Astrocyte (in vitro differentiated cells and primary cell): Measurements from ENCODE around the gene RUNX3. TPM values are rescaled to one million over a fixed set of nuclear protein-coding genes. Genes with fewer than 3 reads are reported as not detected.

ENCODE experiments used
- DNase-seq: peaks from one replicate; pipeline ENCODE4 v3.0.0-alpha.2; 2010; ENCODE audit warnings: low read depth
- FAIRE-seq: peaks from 2 replicates; lab custom pipeline; 2011; peaks lifted over from hg19 to GRCh38; lab: Jason Lieb, UNC
- H2AFZ ChIP-seq: 2 replicates; pipeline ENCODE4 v1.6.0; 2012; ENCODE audit warnings: low read depth, low read length, inconsistent platforms
- H3K27ac ChIP-seq: 2 replicates; pipeline ENCODE4 v1.5.1; 2011; ENCODE audit warnings: low read depth, low read length, inconsistent platforms
- H3K27me3 ChIP-seq: 2 replicates; pipeline ENCODE4 v1.6.0; 2011; ENCODE audit warnings: low read length, inconsistent platforms; ENCODE audit not compliant: insufficient read depth
- H3K36me3 ChIP-seq: 2 replicates; pipeline ENCODE4 v1.5.1; 2011; ENCODE audit warnings: low read length, inconsistent platforms; ENCODE audit not compliant: insufficient read depth
- H3K4me1 ChIP-seq: 2 replicates; pipeline ENCODE4 v1.5.1; 2011; ENCODE audit warnings: low read length, inconsistent platforms; ENCODE audit not compliant: insufficient read depth
- H3K4me2 ChIP-seq: 2 replicates; pipeline ENCODE4 v1.6.0; 2012; ENCODE audit warnings: low read length, inconsistent platforms
- H3K4me3 ChIP-seq: 2 replicates; pipeline ENCODE4 v1.5.1; 2011; ENCODE audit warnings: low read depth, mild to moderate bottlenecking, low read length, inconsistent platforms; ENCODE audit not compliant: insufficient read depth
- H3K79me2 ChIP-seq: 2 replicates; pipeline ENCODE4 v1.6.0; 2012; ENCODE audit warnings: mild to moderate bottlenecking, low read length, inconsistent platforms; ENCODE audit not compliant: insufficient read depth
- H3K9ac ChIP-seq: 2 replicates; pipeline ENCODE4 v1.6.0; 2012; ENCODE audit warnings: mild to moderate bottlenecking, low read length, inconsistent platforms
- H3K9me3 ChIP-seq: 2 replicates; pipeline ENCODE4 v1.5.1; 2012; ENCODE audit warnings: low read depth, mild to moderate bottlenecking, low read length, inconsistent platforms; ENCODE audit not compliant: insufficient read depth
- H4K20me1 ChIP-seq: 2 replicates; pipeline ENCODE4 v1.6.0; 2012; ENCODE audit warnings: low read length, inconsistent platforms; ENCODE audit not compliant: insufficient read depth
- H3K27ac Mint-ChIP-seq: one replicate; pipeline ENCODE4 v1.8.0; 2021; ENCODE audit warnings: mild to moderate bottlenecking, mixed read lengths; ENCODE audit not compliant: unreplicated experiment
- H3K27me3 Mint-ChIP-seq: one replicate; pipeline ENCODE4 v1.8.0; 2021; ENCODE audit warnings: low read depth, mixed read lengths; ENCODE audit not compliant: unreplicated experiment
- H3K36me3 Mint-ChIP-seq: one replicate; pipeline ENCODE4 v1.8.0; 2021; ENCODE audit warnings: low read depth, mixed read lengths; ENCODE audit not compliant: unreplicated experiment
- H3K4me1 Mint-ChIP-seq: one replicate; pipeline ENCODE4 v1.8.0; 2021; ENCODE audit warnings: low read depth, mixed read lengths; ENCODE audit not compliant: unreplicated experiment
- H3K4me3 Mint-ChIP-seq: one replicate; pipeline ENCODE4 v1.8.0; 2021; ENCODE audit warnings: mild to moderate bottlenecking, moderate library complexity, mixed read lengths; ENCODE audit not compliant: unreplicated experiment
- H3K9me3 Mint-ChIP-seq: one replicate; pipeline ENCODE4 v1.8.0; 2021; ENCODE audit warnings: mild to moderate bottlenecking, mixed read lengths; ENCODE audit not compliant: unreplicated experiment
- EZH2 ChIP-seq: IDR thresholded peaks from 2 replicates; pipeline ENCODE4 v1.6.1; 2012; ENCODE audit warnings: mild to moderate bottlenecking, low read length, inconsistent platforms; ENCODE audit not compliant: insufficient read depth
- total RNA-seq: library from RNA; stranded (reverse); gene quantifications from 2 replicates; pipeline ENCODE4 v1.2.1, GENCODE V29; 2021
- TF ChIP-seq, protein P1 (sequence below): IDR thresholded peaks from 2 replicates; pipeline ENCODE4 v1.5.1; 2011; ENCODE audit warnings: low read depth, mild to moderate bottlenecking, inconsistent platforms, low read length, moderate library complexity; ENCODE audit not compliant: insufficient read depth

RUNX3 gene
- total RNA-seq, 1 donor from 2014 or later, result 2.5 TPM

DNA sequence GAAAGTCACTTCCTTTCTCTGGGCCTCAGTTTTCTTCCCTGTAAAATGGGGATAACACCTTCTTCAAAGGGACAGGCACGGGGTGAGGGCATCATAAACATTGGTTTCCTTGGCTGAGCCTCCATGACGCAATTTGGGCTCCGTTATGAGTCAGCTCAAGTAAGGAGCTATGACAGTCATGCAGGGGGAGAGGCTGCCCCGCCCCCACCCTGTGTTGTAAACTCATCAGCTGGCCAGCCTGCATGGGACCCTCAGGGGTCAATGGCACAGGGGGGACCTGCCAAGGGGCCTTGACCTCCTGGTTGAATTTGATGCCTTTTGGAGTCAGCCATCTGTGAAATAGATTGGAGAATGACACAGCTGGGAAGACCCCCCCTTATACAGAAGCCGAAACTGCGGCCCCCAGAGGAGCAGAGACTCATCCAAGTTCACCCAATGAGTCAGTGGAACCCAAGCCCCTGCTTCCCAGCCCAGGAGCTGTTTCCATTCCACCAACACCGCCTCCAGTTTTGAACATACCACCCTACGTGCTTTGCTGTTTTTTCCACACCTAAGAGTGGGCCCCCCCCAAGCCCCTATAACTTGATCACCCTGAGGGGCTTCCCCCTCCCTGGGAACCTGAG lies 36.8 kb upstream of the RUNX3 start:
- Mint-ChIP-seq H3K9me3 (peaks cover 3% of the 10 kb centered on the region), H3K27me3 (peaks cover 12% of the 10 kb centered on the region), H3K27ac (no peak overlapping the region), H3K36me3 (no peaks in the 10 kb centered on the region), H3K4me1 (peaks cover 37% of the 10 kb centered on the region), H3K4me3 (no peak overlapping the region)
- H3K36me3 ChIP-seq, result no peaks in the 10 kb centered on the region
- H2AFZ ChIP-seq, result no peak overlapping the region
- peak overlapping the region; percentile 48 for H3K4me2 ChIP-seq
- no peaks in the 10 kb centered on the region for H3K79me2 ChIP-seq
- FAIRE-seq (no peak), DNase-seq (peak; percentile 92)
- TF ChIP-seq EZH2, result no peak
- H3K27ac ChIP-seq, result peak overlapping the region; percentile 39
- no peaks in the 10 kb centered on the region for H3K9me3 ChIP-seq
- H4K20me1 ChIP-seq, result no peaks in the 10 kb centered on the region
- peak overlapping the region; percentile 29 for H3K9ac ChIP-seq
- H3K4me1 ChIP-seq, result peaks cover 55% of the 10 kb centered on the region
- H3K4me3 ChIP-seq, result no peak overlapping the region
- H3K27me3 ChIP-seq, result peaks cover 3% of the 10 kb centered on the region

DNA sequence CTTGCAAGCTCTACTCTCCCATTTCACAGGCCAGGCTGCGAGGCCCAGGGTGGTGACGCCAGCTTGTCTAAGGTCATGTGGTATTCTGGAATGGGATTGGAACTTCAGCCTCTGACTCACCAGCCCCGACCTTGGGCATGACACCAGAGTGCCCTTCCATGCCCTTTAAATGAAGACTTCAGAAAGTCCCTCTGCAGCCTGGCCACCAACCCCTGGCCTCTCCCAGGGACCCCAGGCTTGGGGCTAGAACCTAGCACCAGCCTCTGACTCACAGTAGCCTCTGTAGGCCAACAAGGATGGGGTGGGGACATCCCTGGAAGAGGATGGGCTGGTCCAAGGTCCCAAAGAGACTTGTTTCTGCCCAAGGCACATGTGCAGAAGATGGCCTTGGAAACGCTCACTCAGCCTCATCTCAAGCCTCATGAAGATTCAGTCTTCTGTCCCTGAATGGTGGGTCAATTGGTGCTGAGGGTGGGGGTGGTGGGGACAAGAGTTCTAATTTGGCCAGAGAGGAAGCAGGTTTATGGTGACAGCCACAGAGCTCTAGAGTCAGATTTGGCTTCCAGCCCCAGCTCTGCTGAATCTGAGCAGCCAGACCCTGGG lies 36.1 kb upstream of the RUNX3 start:
- Mint-ChIP-seq H3K36me3 (no peaks in the 10 kb centered on the region), H3K4me1 (peaks cover 31% of the 10 kb centered on the region), H3K9me3 (peaks cover 3% of the 10 kb centered on the region), H3K4me3 (no peak overlapping the region), H3K27ac (peak overlapping the region; percentile 53), H3K27me3 (peaks cover 16% of the 10 kb centered on the region)
- H3K27ac ChIP-seq, result no peak overlapping the region
- no peaks in the 10 kb centered on the region for H3K79me2 ChIP-seq
- peaks cover 3% of the 10 kb centered on the region for H3K27me3 ChIP-seq
- FAIRE-seq (no peak), DNase-seq (no peak)
- no peaks in the 10 kb centered on the region for H3K36me3 ChIP-seq
- no peak overlapping the region for H2AFZ ChIP-seq
- no peak overlapping the region for H3K4me3 ChIP-seq
- H3K4me1 ChIP-seq, result peaks cover 49% of the 10 kb centered on the region
- no peaks in the 10 kb centered on the region for H4K20me1 ChIP-seq
- TF ChIP-seq, protein P1, sequence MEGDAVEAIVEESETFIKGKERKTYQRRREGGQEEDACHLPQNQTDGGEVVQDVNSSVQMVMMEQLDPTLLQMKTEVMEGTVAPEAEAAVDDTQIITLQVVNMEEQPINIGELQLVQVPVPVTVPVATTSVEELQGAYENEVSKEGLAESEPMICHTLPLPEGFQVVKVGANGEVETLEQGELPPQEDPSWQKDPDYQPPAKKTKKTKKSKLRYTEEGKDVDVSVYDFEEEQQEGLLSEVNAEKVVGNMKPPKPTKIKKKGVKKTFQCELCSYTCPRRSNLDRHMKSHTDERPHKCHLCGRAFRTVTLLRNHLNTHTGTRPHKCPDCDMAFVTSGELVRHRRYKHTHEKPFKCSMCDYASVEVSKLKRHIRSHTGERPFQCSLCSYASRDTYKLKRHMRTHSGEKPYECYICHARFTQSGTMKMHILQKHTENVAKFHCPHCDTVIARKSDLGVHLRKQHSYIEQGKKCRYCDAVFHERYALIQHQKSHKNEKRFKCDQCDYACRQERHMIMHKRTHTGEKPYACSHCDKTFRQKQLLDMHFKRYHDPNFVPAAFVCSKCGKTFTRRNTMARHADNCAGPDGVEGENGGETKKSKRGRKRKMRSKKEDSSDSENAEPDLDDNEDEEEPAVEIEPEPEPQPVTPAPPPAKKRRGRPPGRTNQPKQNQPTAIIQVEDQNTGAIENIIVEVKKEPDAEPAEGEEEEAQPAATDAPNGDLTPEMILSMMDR, result no peak
- no peak for TF ChIP-seq EZH2
- no peak overlapping the region for H3K9ac ChIP-seq
- no peaks in the 10 kb centered on the region for H3K9me3 ChIP-seq
- no peak overlapping the region for H3K4me2 ChIP-seq

DNA sequence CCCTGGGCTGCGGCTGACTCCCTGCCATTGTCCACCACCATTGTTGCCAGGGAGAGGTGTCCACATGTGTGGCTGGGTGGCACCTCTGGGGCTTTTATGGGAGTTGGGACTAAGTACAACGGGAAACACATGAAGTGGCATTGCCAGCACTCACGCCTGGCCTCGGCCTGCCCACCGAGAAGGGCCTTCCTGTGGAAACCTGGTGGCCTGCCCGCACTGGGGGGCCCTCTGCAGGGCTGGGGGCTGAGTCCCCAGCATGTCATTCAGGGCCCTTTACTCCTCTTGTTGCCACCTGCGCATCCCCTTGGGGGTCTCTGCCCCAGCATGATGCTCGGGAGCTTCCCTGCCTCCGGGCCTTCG lies 35.5 kb upstream of the RUNX3 start:
- no peak overlapping the region for H3K9ac ChIP-seq

More for the DNA sequence above, 35.5 kb upstream of the RUNX3 start:
- Histone ChIP-seq H3K9me3 (no peaks in the 10 kb centered on the region), H3K79me2 (no peaks in the 10 kb centered on the region), H2AFZ (no peak overlapping the region), H3K4me3 (no peak overlapping the region), H4K20me1 (no peaks in the 10 kb centered on the region), H3K27ac (peak overlapping the region; percentile 61), H3K36me3 (no peaks in the 10 kb centered on the region), H3K4me1 (peaks cover 42% of the 10 kb centered on the region), H3K4me2 (no peak overlapping the region), H3K27me3 (peaks cover 3% of the 10 kb centered on the region)
- peaks cover 3% of the 10 kb centered on the region for H3K9me3 Mint-ChIP-seq
- H3K27me3 Mint-ChIP-seq, result peaks cover 16% of the 10 kb centered on the region
- H3K36me3 Mint-ChIP-seq, result no peaks in the 10 kb centered on the region
- no peak overlapping the region for H3K27ac Mint-ChIP-seq
- no peak overlapping the region for H3K4me3 Mint-ChIP-seq
- peaks cover 25% of the 10 kb centered on the region for H3K4me1 Mint-ChIP-seq
- DNase-seq, result no peak
- no peak for TF ChIP-seq EZH2
- FAIRE-seq, result no peak
